Activated naive CD4-positive, alpha-beta T cell (primary cell): ENCODE data around the gene GCK.
"Not testable (repeated sequence)": the region's sequence is repeated elsewhere in the genome, so short reads cannot be mapped to it uniquely, and the experiment has no call there.

Source experiments
- DNase-seq, 4 experiments: peaks; one replicate each; lab custom pipeline; 2025; lab: John Stamatoyannopoulos, UW

The GCK gene

GRCh38 chr7:44201813-44202212 is 12.6 kb upstream of the GCK start:
- DNase-seq: no peak

GRCh38 chr7:44200699-44201461 is 11.6 kb upstream of the GCK start, which contains the start of gene YKT6:
YKT6 (plus strand) TSS chr7:44200978; CDS start chr7:44201136, 158 bp downstream.
- peak; percentile 83 to 90 (median 89) for DNase-seq

- not testable (repeated sequence) for DNase-seq
Observed at GRCh38 chr7:44200163-44200562, 10.9 kb upstream of the GCK start.

- no peak for DNase-seq
Observed at GRCh38 chr7:44197474-44197873, 8.2 kb upstream of the GCK start.

- DNase-seq: no peak
Observed at GRCh38 chr7:44196450-44196872, 7.2 kb upstream of the GCK start.

GRCh38 chr7:44195889-44196288 is 6.7 kb upstream of the GCK start:
- DNase-seq: no peak

- DNase-seq: no peak
Observed at GRCh38 chr7:44194562-44195145, 5.4 kb upstream of the GCK start.

- no peak for DNase-seq
Observed at GRCh38 chr7:44194069-44194468, 4.8 kb upstream of the GCK start.

GRCh38 chr7:44193011-44193802 is 4.0 kb upstream of the GCK start:
- DNase-seq: no peak

GRCh38 chr7:44191171-44191570 is 1.9 kb upstream of the GCK start:
- DNase-seq: no peak

- DNase-seq: no peak
Observed at GRCh38 chr7:44189993-44190872, 994 bp upstream of the GCK start.

GRCh38 chr7:44188480-44189225 is 586 bp downstream of the GCK start:
- no peak for DNase-seq

GRCh38 chr7:44187636-44188416 is 1.4 kb downstream of the GCK start:
- no peak for DNase-seq

GRCh38 chr7:44186736-44187135 is 2.5 kb downstream of the GCK start:
- DNase-seq: no peak

GRCh38 chr7:44185729-44186128 is 3.5 kb downstream of the GCK start:
- no peak for DNase-seq

GRCh38 chr7:44184873-44185446 is 4.3 kb downstream of the GCK start:
- DNase-seq: no peak

- DNase-seq: no peak
Observed at GRCh38 chr7:44184206-44184872, 4.9 kb downstream of the GCK start.

GRCh38 chr7:44183386-44183785 is 5.9 kb downstream of the GCK start:
- no peak for DNase-seq

- DNase-seq: no peak
Observed at GRCh38 chr7:44182827-44183226, 6.4 kb downstream of the GCK start.
